Measurements from ENCODE around the gene EEF1A2.

The EEF1A2 gene

DNA sequence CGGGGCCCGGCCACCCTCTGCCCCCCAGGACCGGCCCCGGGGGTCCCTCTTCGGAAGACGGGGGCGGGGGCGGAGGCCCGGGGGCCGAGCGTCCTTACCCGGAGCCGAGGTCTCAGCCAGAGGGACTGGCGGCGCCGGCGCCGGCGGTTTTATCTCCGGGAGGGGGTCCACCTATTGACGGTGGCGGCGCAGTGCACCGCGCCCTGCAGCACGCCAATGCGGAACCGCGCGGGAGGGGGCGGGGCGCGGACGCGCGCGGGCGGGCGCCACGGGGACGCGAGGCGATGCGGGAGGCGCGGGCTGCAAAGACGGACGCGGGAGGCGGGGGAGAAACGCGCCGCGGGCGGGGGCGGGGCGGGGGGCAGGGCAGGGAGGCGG lies at the start of gene EEF1A2:
Gene EEF1A2 (minus strand): TSS at position 124 of the 378 bp plus-strand sequence. CDS start 1,320 bp downstream, outside the sequence.
- peak within 1 kb of the TSS; percentile 18; the same call in 1 of the 2 replicates for H3K4me3 ChIP-seq (ENCODE audit: low read depth, low read length)
- no peak for TF ChIP-seq CTCF (IDR thresholded peaks at IDR 0.05; ENCODE audit: insufficient read depth, low read length, missing control alignments)
- POLR2A ChIA-PET, result no interaction called here
- no peak for DNase-seq (ENCODE audit: low read depth, low spot score)
- CTCF ChIA-PET, result no interaction called here

- no peak for TF ChIP-seq CTCF (IDR thresholded peaks at IDR 0.05; ENCODE audit: insufficient read depth, low read length, missing control alignments)
- no peak overlapping the region for H3K4me3 ChIP-seq (ENCODE audit: low read depth, low read length)
- DNase-seq (ENCODE audit: low read depth, low spot score), result no peak
- ChIA-PET POLR2A (no interaction called here), CTCF (interaction anchor here (1.2 kb wide), 1 partner anchor 10 kb away, joined by 3 read pairs; no protein-coding TSS in a partner anchor)
Measured at GRCh38 chr20:63548542-63548941, 49.7 kb upstream of the EEF1A2 start.

DNA sequence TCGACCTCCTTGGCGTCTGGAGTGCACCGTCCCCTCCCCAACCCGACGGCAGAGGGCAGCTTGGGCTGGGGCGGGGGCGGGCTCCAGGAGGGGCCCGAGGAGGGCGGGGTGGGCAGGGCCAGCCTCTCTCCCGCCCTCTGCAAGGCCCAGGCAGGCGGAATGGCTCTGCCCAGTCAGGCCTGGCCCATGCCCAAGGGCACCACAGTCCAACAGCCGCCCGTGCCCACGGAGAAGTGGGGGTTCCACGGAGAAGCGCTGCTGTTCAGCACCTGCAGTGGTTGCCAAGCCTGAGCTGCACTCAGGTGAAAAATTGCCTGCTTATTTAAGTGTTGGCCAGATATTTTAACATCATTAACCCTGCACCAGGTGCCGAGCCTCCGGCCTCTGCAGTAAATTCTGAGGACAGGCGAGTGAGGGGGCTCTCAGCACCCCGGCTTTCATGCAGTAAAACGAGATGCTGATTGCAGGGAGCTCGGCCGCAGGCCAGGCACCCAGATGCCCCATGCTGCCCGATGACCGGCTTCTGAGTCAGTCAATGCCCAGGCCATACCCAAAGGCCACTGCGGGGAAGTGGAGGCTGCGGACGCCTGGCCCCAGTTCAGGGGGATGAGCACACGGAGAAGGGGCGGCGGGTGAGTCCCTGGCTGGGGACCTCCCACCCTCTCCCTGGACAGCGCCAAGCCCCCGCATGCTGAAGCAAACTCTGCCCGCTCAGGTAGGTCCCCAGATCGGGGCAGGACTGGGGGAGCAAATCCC lies 49.0 kb upstream of the EEF1A2 start, which contains the start of gene SRMS:
Gene SRMS (minus strand): TSS at position 25 of the 756 bp plus-strand sequence. CDS start 286 bp downstream, outside the sequence.
- no peak for TF ChIP-seq CTCF (IDR thresholded peaks at IDR 0.05; ENCODE audit: insufficient read depth, low read length, missing control alignments)
- ChIA-PET POLR2A (no interaction called here), CTCF (interaction anchor here (1.2 kb wide), 1 partner anchor 9 kb away, joined by 3 read pairs; no protein-coding TSS in a partner anchor)
- no peak for DNase-seq (ENCODE audit: low read depth, low spot score)
- no peak within 1 kb of the TSS for H3K4me3 ChIP-seq (ENCODE audit: low read depth, low read length)

DNA sequence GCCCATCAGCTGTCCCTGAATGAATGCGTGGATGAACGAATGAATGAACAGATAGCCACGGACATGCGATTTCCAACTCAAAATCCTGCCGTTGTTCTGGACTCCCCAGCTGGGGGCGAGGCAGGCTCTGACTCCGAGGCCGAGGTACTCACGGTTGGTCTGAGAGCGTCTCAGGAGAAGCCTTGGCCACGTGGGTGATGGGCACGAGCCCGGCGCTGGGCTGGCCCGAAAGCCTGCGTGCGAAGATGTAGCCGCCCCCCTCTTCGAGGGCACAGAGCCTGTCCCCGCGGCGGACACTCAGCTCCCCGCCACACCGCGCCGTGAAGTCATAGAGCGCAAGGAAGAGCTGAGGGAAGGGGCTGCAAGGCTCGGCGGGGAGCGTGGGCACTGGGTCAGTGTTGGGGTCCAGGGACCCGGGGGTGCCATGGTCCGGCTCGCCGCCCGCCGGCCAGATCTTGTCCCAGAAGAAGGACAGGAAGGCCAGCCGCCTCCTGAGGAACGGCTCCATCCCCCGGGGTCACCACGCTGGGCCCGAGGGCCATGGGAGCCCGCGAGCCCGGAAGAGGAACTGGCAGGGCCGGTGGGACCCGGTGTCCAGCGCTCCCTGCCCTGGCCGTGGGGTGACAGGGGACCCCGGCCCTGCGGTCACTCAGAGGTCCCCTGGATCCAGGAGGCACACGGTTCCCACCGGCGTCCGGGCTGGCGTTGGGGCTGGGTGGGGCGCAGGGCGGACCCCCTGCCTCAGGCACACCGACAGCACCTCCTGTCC lies 48.3 kb upstream of the EEF1A2 start:
- no peak for DNase-seq (ENCODE audit: low read depth, low spot score)
- ChIA-PET CTCF (interaction anchor here (1.2 to 1.9 kb wide), 2 partner anchors 9 kb away, joined by 3 to 8 read pairs; partner anchors contain the start of gene PTK6), POLR2A (no interaction called here)
- TF ChIP-seq CTCF (IDR thresholded peaks at IDR 0.05; ENCODE audit: insufficient read depth, low read length, missing control alignments), result no peak
- H3K4me3 ChIP-seq (ENCODE audit: low read depth, low read length), result no peak overlapping the region

- no peak for TF ChIP-seq CTCF (IDR thresholded peaks at IDR 0.05; ENCODE audit: insufficient read depth, low read length, missing control alignments)
- ChIA-PET POLR2A (no interaction called here), CTCF (interaction anchor here (1.9 kb wide), 1 partner anchor 9 kb away, joined by 8 read pairs; the partner anchor contains the start of gene PTK6)
- no peak for DNase-seq (ENCODE audit: low read depth, low spot score)
- H3K4me3 ChIP-seq (ENCODE audit: low read depth, low read length), result no peak overlapping the region
Measured at GRCh38 chr20:63546256-63546955, 47.5 kb upstream of the EEF1A2 start.
